Endodermal cell (in vitro differentiated cells): ENCODE measurements around the gene AKR1C2. TPM values are rescaled to one million over a fixed set of nuclear protein-coding genes. Genes with fewer than 3 reads are reported as not detected.
"Not testable (repeated sequence)": the region's sequence is repeated elsewhere in the genome, so short reads cannot be mapped to it uniquely, and the experiment has no call there.

Experiments used
- DNase-seq: peaks from one replicate; pipeline ENCODE4 v3.0.0-alpha.2; 2017
- H3K27ac ChIP-seq: 2 replicates; pipeline ENCODE4 v1.5.1; 2013; ENCODE audit warnings: mild to moderate bottlenecking, low read depth, low read length, moderate library complexity
- H3K27me3 ChIP-seq: 2 replicates; pipeline ENCODE4 v1.6.1; 2013; ENCODE audit warnings: mild to moderate bottlenecking, low read length, moderate library complexity; ENCODE audit not compliant: insufficient read depth, control insufficient read depth, poor library complexity, severe bottlenecking
- H3K36me3 ChIP-seq: 2 replicates; pipeline ENCODE4 v1.7.0; 2013; ENCODE audit warnings: mild to moderate bottlenecking, low read length, moderate library complexity; ENCODE audit not compliant: control insufficient read depth, insufficient read depth
- H3K4me1 ChIP-seq: one replicate; pipeline ENCODE4 v1.7.0; 2013; ENCODE audit warnings: low read length; ENCODE audit not compliant: control insufficient read depth, insufficient read depth
- H3K4me3 ChIP-seq: 2 replicates; pipeline ENCODE4 v1.5.1; 2013; ENCODE audit warnings: mild to moderate bottlenecking, low read length, moderate library complexity
- H3K9ac ChIP-seq: 2 replicates; pipeline ENCODE4 v1.6.1; 2013; ENCODE audit warnings: mild to moderate bottlenecking, low read length, moderate library complexity; ENCODE audit not compliant: poor library complexity, severe bottlenecking; ENCODE audit errors: extremely low read depth
- H3K9me3 ChIP-seq: 2 replicates; pipeline ENCODE4 v1.6.1; 2013; ENCODE audit warnings: mild to moderate bottlenecking, low read length, moderate library complexity; ENCODE audit not compliant: control insufficient read depth
- H3K27ac Mint-ChIP-seq: 2 replicates; pipeline ENCODE4 v1.8.0; 2020; ENCODE audit warnings: mixed read lengths
- H3K27me3 Mint-ChIP-seq: 2 replicates; pipeline ENCODE4 v1.8.0; 2021; ENCODE audit warnings: mild to moderate bottlenecking, mixed read lengths; ENCODE audit not compliant: insufficient read depth
- H3K36me3 Mint-ChIP-seq: 2 replicates; pipeline ENCODE4 v1.8.0; 2020; ENCODE audit warnings: low read depth, mixed read lengths
- H3K4me1 Mint-ChIP-seq: 2 replicates; pipeline ENCODE4 v1.8.0; 2020; ENCODE audit warnings: mixed read lengths
- H3K4me3 Mint-ChIP-seq: 2 replicates; pipeline ENCODE4 v1.8.0; 2020; ENCODE audit warnings: mild to moderate bottlenecking, moderate library complexity, mixed read lengths
- H3K9me3 Mint-ChIP-seq: 2 replicates; pipeline ENCODE4 v1.8.0; 2020; ENCODE audit warnings: mild to moderate bottlenecking, mixed read lengths
- WGBS, 2 experiments: methylation state at CpG; one replicate each; pipeline versions ENCODE4 v1.1.5 to v1.1.7; 2013; ENCODE audit warnings: missing lambda C conversion rate in 2 of 2, mixed read lengths in 1 of 2; ENCODE audit not compliant: insufficient coverage in 1 of 2, insufficient read length in 1 of 2; 5-methylcytosine and 5-hydroxymethylcytosine counted together
- total RNA-seq, 2 donors: library from RNA; stranded (reverse); fragmentation: NEBNext Ultra II Directional in 1 of 2; extraction: Animal tissue kit (Norgen Biotek cat#: 25700) in 1 of 2; gene quantifications; 2 replicates in 1 of 2; 3 replicates in 1 of 2; pipeline ENCODE4 v1.2.1, GENCODE V29; 2021
- TF ChIP-seq, protein P1 (sequence below): fragments of 200-600 bp; sonication (generic); conservative IDR thresholded peaks from 2 replicates; pipeline ENCODE4 v1.5.0; 2021; ENCODE audit warnings: antibody characterized with exemption, mild to moderate bottlenecking

The AKR1C2 gene
- total RNA-seq, 2 donors from 2014 or later = 0.33 to 0.89 TPM

DNA sequence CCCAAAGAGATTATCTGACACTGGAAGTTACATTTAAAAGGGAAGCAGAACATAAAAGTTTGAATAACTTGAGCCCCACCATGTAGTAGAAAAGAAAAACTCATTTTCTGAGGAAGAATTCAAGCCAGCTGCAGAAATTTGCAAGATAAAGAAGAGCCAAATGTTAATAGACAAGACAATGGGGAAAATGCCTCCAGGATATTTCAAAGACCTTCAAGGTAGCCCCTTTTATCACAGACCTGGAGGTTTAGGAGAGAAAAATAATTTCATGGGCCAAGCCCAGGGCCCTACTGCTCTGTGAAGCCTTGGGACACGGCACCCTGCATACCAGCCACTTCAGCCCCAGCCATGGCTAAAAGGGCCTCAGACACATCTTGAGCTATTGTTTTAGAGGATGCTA, 58.8 kb downstream of the AKR1C2 start:
- H3K4me3 Mint-ChIP-seq = no peak overlapping the region

DNA sequence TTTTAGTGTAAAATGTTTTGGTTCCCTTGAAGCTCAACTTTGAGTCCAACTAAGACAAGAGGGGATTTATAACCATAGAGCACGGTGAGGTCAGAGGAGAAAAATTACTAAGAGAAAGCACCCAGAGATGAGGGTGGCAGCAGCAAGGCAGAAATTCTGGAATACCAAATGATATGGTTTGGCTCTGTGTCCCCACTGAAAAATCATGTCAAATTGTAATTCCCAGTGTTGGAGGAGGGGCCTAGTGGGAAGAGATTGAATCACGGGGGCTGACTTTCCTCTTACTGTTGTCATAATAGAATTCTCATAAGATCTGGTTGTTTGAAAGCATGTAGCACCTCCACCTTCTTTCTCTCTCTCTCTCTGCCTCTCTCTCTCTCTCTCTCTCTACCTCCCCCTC, 59.8 kb downstream of the AKR1C2 start:
- TF ChIP-seq, protein P1, sequence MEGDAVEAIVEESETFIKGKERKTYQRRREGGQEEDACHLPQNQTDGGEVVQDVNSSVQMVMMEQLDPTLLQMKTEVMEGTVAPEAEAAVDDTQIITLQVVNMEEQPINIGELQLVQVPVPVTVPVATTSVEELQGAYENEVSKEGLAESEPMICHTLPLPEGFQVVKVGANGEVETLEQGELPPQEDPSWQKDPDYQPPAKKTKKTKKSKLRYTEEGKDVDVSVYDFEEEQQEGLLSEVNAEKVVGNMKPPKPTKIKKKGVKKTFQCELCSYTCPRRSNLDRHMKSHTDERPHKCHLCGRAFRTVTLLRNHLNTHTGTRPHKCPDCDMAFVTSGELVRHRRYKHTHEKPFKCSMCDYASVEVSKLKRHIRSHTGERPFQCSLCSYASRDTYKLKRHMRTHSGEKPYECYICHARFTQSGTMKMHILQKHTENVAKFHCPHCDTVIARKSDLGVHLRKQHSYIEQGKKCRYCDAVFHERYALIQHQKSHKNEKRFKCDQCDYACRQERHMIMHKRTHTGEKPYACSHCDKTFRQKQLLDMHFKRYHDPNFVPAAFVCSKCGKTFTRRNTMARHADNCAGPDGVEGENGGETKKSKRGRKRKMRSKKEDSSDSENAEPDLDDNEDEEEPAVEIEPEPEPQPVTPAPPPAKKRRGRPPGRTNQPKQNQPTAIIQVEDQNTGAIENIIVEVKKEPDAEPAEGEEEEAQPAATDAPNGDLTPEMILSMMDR = no peak
- Mint-ChIP-seq H3K27me3 (peaks cover 3% of the 10 kb centered on the region), H3K27ac (no peak overlapping the region), H3K9me3 (no peaks in the 10 kb centered on the region), H3K4me3 (no peak overlapping the region), H3K4me1 (peaks cover 1% of the 10 kb centered on the region), H3K36me3 (no peaks in the 10 kb centered on the region)
- Histone ChIP-seq H3K4me1 (no peaks in the 10 kb centered on the region), H3K36me3 (no peaks in the 10 kb centered on the region), H3K9ac (no peak overlapping the region), H3K4me3 (no peak overlapping the region), H3K27ac (no peak overlapping the region), H3K9me3 (no peaks in the 10 kb centered on the region), H3K27me3 (no peaks in the 10 kb centered on the region)
- WGBS, 2 experiments = 86 to 88% methylated on average over 1 of the region's 2 CpGs
- no peak for DNase-seq

More for the DNA sequence above, 58.8 kb downstream of the AKR1C2 start:
- H3K27ac ChIP-seq = no peak overlapping the region
- no peak for DNase-seq
- H3K4me1 ChIP-seq = no peaks in the 10 kb centered on the region
- Mint-ChIP-seq H3K4me1 (peaks cover 1% of the 10 kb centered on the region), H3K27ac (no peak overlapping the region), H3K27me3 (peaks cover 3% of the 10 kb centered on the region), H3K9me3 (no peaks in the 10 kb centered on the region), H3K36me3 (no peaks in the 10 kb centered on the region)
- no peak overlapping the region for H3K9ac ChIP-seq
- no peaks in the 10 kb centered on the region for H3K9me3 ChIP-seq
- H3K27me3 ChIP-seq = no peaks in the 10 kb centered on the region
- H3K36me3 ChIP-seq = no peaks in the 10 kb centered on the region
- TF ChIP-seq, protein P1 = no peak
- H3K4me3 ChIP-seq = no peak overlapping the region
- 80% methylated on average over 1 of the region's 1 CpG; no CpG with 5 or more reads in 1 of the 2 experiments for WGBS, 2 experiments

DNA sequence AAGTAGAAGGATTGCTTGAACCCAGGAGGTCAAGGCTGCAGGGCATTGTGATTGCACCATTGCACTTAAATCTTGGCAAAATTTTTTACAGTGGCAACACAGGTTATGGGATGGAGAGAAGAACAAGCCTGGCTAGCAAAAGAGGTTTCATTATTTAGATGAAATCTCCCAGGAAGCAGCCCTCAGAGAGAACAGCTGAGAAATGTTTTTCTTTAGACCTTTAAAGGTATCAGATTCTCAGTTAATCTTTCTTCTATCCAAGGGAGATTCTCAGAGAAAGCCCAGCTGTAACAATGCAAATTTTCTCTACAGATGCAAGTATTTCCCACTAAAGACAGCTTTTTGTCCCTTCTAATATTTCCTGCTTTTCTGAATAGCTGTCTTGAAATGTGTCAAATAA, 60.2 kb downstream of the AKR1C2 start:
- DNase-seq, H3K9me3 Mint-ChIP-seq, H3K4me1 ChIP-seq, H3K4me3 ChIP-seq, H3K4me1 Mint-ChIP-seq, H3K27ac ChIP-seq, H3K9me3 ChIP-seq, H3K27me3 Mint-ChIP-seq, H3K36me3 ChIP-seq, H3K27ac Mint-ChIP-seq, H3K36me3 Mint-ChIP-seq, H3K27me3 ChIP-seq, H3K4me3 Mint-ChIP-seq, H3K9ac ChIP-seq: not testable (repeated sequence)

DNA sequence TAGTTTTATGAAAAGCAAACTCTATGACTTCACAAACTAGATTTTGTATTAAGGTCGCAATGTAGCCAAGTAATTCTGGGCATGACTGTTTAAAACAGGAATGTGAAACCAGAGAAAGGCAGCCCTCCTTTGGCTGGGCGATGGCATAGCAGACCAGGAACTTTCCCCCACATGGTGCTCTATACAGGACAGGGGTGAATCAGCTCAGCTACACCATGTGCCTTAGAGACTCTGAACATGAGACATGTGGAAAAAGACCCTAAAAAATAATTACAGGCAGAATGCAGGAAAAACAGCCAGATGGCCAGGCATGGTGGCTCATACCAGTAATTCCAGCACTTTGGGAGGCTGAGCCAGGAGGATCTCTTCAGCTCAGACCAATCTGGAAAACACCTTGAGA, 60.7 kb downstream of the AKR1C2 start:
- not testable (repeated sequence) for H3K27ac Mint-ChIP-seq, H3K4me1 Mint-ChIP-seq, H3K9me3 Mint-ChIP-seq, H3K27me3 ChIP-seq, DNase-seq, H3K4me3 ChIP-seq, H3K4me1 ChIP-seq, H3K36me3 ChIP-seq, H3K27ac ChIP-seq, H3K9me3 ChIP-seq, H3K4me3 Mint-ChIP-seq, H3K36me3 Mint-ChIP-seq, H3K27me3 Mint-ChIP-seq, H3K9ac ChIP-seq
- WGBS, 2 experiments = 89 to 100% methylated on average over 1 to 2 of the region's 2 CpGs
